Mesenteric fat pad (tissue), 1 donor: ENCODE results near the gene MRPS18A. TPM values are rescaled to one million over a fixed set of nuclear protein-coding genes. Genes with fewer than 3 reads are reported as not detected.
"Not testable (repeated sequence)": the region's sequence is repeated elsewhere in the genome, so short reads cannot be mapped to it uniquely, and the experiment has no call there.

Source experiments
- DNase-seq: peaks from one replicate; pipeline ENCODE4 v3.0.0-alpha.2; 2020; ENCODE audit warnings: low spot score
- total RNA-seq: library from RNA; stranded (reverse); fragmentation: NEBNext Ultra II Directional; extraction: Animal tissue kit (Norgen Biotek cat#: 25700); gene quantifications from one replicate; pipeline ENCODE4 v1.2.1, GENCODE V29; 2021
- donor health status: DM: yes; HTN: yes; CAD: no.

Gene MRPS18A
- total RNA-seq, 1 donor from 2014 or later = 34.5 TPM

DNA sequence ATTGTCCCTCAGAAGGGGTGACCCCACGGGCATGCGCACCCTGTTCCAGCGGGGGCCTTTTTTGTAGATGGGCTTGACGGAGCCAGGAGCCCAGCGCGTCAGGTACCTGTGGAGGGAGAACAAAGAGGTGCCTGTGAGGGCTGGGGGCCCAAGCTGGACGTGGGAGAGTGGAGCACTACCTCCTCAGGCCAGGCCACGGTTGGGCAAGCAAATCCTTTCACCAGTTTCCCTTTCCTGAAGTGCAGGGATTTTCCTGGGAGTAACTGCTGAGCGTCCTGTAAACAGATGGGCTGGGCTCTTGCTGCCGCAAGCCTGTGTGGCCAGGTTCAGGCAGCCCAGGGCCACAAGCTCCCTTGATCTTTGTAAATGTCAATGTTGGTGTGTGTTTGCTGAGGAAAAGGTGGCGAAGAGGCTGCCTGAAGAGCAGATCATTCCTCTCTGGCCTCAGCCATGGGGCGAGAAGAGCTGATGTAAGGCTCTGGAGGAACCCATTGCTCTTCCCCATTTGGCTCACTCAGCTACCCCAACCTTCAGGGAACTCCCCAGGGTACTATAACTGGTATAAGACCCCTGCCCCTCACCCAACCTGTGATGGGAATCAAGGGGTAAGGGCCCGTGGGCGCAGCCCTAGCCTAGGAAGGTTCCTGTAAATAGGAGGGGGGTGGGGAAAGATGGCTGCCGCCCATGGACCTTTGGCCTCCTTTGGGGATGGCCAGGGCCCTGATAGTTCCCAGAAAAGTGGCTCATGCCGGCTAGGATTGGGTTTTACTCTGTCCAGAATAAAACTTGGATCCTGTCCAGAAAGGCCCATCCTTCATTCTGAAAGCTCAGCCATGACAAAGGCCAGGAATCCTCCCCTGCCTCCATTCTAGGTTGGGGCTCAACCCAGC lies 15.5 kb downstream of the MRPS18A start:
- DNase-seq = no peak

DNA sequence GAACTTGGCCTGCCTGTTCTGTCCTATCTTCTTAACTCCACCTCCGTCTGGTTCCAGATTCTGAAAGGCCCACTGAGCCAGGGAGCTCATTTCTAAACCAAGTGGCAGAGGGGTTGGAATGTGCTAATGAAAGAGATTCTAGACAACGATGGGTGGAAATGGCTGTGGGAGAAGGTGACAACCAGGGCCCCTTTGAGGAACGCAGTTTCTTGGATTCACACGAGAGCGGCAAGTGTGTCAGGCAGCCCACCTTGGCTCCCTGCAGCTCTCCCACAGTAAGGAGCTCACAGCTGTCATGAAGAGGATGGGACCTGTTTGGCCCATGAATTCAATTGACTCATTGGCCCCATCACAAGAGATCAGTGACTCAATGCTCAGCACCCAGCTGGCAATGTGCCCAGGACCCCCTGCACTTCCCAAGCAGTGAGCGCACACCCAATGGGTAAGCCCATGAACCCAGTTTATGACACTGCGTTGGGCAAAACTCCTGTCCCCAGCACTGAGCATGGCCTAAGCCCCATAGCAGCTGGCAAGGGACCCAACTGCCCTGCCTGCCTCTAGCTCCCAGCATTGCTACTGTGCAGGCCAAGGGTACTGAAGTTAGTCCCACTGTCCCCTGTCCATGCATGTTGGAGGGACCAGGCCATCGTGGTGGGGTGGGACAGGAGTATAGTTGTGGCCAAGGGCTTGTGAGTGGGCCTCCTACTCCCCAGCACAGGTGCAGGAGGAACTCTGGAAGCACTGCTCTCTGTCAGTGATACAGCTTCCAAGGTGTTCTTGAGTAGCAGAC lies 16.4 kb downstream of the MRPS18A start:
- no peak for DNase-seq

DNA sequence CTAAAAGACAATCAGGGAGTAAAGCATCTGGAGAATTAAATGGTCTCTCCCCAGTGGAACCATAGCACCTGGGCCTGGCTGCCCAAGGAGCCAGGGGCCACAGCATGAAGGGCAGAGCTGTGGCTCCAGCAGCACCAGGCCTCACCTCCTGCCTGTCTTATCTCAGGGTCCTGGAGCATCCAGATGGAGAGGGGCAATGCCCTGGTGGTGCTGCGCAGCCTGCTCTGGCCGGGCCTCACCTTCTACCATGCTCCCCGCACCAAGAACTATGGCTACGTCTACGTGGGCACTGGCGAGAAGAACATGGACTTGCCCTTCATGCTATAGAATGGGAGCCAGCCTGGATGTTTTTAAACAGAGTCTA lies 17.0 kb downstream of the MRPS18A start:
- DNase-seq = no peak

DNA sequence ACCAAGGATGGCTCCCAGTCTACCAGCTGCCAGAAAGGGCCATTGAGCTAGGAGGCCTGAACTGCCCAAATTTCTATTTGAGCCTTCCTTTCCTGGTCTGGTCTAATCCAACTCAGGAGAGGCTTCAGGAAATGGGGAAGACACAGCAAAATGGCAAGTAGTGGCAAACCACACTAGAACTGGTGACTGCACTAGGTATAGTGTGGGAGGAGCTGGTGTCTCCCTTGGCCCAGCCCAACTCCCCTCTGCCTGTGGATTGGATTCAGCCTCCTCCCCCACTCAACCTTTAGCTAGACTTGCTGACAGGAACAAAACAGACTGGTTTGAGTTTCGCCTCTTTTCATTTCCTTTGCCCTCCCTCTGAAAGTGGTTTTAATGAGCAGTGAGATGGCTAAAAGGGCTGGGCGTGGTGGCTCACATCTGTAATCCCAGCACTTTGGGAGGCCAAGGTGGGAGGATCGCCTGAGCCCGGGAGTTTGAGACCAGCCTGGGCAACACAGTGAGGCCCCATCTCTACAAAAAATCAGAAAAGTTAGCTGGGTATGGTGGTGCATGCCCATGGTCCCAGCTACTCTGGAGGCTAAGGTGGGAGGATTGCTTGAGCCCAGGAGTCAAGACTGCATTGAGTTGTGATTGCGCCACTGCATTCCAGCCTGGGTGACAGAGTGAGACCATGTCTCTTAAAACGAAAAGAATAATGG lies 17.5 kb downstream of the MRPS18A start:
- DNase-seq = no peak

DNA sequence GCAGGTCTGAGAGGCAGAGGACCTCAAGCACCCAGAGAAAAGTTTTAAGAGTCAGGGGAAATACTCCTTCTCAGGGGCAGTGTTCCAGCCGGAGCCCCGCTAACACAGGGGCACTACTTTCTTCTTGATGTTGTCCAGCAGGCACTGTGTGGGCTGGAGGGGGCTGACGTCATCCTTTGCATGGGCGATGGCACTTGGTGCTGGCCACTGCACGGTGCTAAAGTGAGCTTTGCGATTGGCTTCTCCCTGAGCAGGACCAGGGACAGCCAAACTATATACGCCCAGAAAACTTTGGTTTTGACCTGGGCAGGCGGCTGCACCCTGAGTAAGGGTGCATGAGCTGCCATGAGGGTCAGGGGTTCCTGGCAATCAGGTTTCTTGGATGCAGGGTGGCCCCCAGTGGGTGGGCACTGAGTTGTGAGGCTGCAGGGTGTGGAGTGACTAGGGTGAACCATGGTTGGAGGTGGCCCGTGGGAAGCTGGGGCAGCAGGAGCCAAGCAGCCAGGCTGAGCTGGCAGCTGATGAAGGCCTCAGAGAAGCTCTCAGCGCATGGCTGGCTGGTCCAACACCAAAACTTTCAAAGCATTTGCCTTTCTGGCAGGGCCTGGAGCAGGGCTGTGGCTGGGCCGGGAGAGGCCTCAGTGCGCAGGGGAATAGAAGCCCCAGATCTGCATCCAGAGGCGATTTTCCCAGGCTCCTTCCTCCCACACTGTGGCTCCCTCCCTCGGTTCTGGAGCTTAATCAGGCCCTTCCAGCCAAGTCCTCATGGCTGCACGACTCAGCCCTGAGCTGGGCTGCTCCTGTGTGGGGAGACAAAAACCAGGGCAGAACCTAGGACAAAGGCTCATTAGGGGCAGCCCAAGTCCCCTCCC lies 18.3 kb downstream of the MRPS18A start:
- DNase-seq = no peak

DNA sequence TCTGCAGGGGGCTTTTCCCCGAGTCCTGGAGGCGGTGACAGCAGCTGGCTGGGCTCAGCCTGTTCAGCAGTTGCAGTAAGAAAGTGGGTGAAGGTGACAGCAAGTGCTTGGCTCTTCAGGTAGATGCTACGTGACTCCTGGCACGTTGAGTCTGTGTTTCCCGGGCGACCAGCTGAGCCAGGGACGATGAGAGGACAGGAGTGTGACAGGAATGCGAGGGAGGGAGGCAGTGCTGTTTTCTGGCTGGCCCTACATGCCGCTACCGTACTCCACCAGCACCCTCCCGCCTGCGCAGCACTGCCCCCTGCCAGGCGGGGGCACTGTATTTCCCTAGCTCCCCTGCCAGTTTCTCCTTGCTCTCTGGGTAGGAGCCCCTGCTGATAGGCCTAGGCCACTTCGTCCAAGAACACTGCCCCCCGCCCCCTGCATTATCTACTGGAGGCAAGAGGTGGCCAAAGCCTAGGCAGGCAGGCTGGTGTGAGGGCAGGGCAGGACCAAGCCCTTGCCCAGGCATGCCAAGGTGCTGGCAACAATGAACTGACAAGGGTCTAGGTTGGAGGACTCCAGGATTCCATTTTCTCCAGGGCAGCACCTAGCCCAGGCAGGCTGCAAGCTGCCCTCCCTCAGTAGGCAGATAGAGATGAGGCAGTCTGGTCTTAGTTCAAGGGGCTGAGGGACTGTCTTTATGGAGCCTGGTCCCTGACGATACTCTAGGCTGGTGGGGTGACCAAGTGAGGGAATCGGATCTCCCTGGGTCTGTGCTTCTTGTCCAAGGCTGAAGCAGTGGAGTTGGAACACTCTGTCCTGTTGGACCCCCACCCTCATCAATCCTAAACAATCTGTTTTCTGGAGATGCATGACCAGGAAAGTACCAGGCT lies 19.2 kb downstream of the MRPS18A start:
- no peak for DNase-seq

DNA sequence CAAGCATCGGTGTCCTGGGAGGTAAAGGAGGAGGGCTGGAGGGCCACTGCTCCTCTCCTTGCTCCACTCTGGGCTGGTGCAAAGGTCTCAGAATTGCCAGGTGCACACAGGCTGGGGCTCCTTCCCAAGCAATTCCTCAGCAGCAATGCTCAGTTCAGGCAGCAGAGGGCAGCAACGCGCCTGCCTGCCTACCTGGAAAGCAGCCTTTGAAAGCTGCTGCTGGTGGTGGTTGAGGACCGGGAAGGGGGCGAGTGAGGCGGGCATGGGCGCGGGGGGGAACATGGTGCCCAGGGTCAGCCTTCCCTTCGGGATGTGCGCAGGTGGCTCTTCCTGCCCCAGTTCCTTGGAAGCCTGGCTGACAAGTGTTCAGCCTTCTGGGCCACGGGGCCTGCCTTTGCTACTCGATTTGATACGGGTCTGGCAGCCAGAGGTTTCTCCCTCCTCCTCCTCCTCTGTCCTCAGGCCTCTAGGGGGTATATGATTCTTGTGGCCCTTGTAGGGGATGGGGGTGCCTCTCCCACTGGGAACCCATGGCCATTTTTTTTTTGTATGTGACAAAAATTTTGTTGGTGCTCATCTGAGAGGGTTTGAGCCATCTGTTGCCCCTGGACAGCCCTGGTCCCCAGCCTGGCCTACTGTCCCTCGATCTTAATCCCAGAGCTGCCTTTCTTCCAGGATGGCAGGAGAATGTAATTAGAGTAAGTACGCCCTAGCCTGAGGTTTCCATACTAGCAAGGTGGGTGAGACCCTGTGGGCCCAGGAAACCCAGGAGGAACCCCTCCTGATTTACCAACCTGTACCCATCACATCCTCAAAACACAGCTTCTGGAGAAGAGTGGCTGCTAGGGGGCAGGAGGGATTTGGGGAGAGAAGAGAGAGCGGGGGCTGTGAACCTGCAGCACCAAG lies 20.1 kb downstream of the MRPS18A start:
- DNase-seq = peak; percentile 93

DNA sequence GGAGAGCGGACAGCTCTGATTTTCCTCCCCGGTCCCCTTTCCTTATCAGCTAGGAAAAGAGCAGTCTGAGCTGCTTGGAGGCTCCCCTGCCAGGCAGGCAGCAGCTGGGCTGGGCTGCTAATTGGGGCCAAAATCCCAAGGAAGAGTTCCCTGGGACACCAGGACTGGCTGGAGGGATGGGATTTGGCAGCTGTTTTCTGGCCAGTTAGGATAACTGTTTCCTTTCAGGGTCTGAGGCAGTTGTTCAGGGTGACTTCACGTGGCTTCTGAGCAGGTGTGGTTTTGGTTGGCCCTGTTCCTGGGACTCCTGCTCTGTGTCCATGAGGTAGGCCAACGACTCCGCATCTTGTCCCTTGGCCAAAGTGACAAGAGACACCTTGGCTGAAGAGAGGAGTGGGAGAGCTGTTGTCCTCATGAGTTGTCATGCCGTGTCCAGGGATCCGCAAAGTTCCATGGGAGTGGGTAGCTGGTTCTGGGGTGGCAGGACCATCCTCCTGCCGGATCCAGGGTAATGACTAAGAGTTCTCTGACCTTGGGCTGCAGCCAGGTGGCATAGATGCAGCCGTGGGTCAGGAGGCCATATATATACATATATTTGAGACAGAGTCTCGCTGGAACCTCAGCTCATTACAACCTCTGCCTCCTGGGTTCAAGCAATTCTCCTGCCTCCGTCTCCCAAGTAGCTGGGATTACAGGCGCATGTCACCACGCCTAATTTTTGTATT lies 21.2 kb downstream of the MRPS18A start:
- no peak for DNase-seq

DNA sequence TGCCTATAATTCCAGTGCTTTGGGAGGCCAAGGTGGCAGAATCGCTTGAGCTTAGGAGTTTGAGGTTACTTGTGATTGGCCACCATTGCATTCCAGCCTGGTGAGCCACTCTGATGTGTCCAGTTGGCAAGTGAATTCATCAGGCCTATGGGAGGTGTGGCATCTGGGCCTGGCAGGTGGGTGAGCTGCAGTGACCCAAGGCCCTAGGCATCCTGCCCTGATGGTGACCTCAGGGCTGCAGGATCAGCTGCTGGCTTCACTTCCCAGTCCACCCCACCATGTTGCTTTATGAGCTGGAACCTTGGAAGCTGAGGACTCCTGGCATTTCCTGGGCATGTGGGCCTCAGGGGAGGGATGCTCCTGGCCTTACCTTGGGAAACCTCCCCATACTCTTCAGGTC lies 22.2 kb downstream of the MRPS18A start:
- DNase-seq = no peak

DNA sequence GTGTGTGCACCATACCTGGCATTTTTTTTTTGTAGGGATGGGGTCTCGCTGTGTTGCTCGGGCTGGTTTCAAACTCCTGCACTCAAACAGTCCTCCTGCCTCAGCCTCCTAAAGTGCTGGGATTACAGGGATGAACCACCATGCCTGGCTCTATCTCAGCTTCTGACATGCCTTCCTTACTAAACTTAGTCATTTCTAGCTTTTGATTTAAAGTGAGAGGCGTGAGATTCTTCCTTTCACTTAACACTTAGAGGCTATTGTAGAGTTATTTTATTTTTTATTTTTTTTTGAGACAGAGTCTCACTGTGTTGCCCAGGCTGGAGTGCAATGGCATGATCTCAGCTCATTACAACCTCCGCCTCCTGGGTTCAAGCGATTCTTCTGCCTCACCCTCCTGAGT lies 24.6 kb downstream of the MRPS18A start:
- not testable (repeated sequence) for DNase-seq

DNA sequence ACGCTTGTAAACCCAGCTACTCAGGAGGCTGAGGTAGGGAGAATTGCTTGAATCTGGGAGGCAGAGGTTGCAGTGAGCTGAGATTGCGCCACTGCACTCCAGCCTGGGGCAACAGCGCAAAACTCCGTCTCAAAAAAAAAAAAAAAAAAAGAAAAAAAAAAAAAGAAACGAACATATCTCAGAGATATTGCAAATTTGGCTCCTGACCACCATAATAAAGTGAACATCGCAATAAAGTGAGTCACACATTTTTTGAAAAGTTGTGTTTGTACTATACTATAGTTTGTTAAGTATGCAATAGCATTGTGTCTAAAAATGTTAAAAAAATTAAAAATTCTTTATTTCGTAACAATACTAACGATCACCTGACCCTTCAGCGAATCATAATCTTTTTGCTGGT lies 29.4 kb downstream of the MRPS18A start:
- no peak for DNase-seq

DNA sequence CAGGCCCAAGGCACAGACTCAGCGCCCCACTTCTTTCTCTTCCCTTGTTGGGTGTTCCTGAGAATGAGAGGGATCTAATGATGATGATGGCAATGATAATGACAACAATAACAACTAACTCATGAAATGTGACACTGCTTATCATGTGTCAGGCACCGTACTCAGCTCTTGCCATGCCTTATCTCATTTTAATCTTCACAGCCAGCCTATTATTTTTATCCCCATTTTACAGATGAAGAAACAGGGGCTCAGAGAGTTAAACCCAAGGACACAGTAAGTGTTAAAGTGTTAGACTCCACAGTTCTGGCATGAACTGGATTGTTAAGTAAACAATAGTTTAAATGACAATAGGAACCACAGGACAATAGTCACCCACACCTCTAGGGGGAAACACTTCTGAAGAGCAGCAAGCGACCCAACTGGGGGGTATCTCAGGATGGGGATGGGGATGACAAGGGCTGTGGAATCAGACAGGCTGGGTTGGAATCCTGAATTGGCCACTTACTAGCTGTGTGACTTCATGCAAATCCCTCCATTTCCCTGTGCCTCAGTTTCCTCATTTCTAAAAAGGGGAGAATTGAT lies 30.3 kb downstream of the MRPS18A start:
- no peak for DNase-seq

DNA sequence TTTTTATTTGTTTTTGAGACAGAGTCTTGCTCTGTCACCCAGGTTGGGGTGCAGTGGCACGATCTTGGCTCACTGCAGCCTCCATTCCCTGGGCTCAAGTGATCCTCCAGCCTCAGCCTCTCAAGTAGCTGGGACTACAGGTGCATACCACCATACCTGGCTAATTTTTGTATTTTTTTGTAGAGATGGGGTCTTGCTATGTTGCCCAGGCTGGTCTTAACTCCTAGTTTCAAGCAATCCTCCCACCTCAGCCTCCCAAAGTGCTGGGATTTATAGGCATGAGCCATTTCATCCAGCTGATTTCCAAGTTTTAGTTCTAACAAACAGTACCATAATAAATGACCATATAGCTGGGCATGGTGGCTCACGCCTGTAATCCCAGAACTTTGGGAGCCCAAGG lies 34.8 kb downstream of the MRPS18A start:
- not testable (repeated sequence) for DNase-seq

DNA sequence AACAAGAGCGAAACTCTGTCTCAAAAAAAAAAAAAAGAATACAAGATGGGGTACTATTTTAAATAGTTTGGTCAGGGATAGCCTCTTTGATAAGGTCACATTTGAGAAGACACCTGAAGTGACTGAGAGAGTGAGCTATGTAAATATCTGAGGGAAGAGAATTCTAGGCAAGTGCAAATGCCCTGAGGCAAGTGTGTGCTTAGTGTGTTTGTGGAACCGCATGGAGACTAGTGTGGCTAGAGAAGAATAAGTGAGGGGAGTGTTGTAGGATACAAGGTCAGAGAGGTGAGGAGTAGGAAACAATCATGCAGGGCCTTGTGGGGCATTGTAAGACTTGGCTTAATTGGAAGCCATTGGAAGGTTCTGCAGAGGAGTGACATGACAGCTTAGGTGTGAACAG lies 39.3 kb downstream of the MRPS18A start:
- DNase-seq = no peak

DNA sequence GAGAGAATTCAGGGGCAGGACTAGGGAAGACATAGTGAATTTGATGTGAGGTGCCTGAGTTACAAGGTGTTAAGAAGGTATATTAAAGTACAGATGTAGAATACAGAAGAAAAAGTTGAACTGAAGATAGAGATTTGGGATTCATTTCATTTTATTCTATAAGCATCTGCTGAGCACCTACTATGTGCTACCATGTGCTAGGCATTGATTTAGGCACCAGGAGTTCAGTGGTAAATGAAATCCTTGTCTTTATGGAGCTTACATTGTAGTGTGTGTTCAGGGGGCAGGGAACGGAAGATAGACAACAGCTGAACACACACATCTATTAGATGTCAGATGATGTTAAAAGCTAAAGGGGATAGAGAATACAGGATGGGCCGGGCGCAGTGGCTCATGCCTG lies 40.0 kb downstream of the MRPS18A start:
- DNase-seq = no peak

DNA sequence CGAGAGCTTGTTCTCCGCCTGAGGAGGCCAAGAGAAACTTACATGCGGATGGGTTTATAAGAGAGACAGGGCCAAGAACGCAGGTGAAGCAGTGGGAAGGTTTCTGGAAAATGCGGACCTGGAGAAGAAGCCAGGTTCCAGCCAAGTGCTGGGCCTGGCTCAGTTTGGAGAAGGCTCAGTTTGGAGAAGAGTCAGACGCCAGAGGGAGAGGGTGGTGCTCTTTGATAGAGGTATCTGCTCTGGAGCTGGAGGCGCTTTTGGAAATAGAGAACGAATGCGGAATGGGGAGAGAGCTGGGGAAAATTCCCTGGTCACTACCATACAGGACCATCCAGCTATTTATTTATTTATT lies 42.0 kb downstream of the MRPS18A start:
- DNase-seq = no peak

DNA sequence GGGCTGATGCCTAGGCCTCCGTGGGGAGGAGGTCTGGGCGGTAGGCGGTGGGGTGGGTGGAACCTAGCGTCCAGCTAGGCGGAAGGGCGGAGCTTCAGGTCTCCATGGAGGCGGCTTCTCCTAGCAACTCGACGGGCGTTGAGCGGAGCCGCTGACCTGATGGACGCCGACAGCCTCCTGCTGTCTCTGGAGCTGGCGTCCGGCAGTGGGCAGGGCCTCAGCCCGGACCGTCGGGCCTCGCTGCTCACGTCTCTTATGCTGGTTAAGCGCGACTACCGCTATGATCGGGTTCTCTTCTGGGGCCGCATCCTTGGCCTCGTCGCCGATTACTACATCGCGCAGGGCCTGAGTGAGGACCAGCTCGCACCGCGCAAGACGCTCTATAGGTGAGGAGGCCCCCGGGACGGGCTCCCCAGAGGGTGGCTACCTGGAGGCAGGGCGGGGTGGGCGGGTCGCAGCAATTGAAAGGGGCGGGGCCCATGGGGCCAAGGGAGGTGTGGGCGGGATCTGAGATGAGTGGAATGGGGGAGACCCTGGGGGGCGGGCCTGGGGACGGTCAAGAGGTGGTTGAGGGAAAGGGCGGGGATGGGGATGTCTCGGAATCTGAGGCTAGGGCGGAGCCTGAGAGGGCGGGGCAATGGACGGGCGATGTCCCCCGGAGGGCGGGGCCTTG lies 42.5 kb downstream of the MRPS18A start, which contains the start of gene RSPH9:
TSS of gene RSPH9 (plus strand) at position 97 of the 673 bp plus-strand sequence. CDS start at position 160, 63 bp downstream.
- no peak for DNase-seq
